ENCODE results near the gene NIPBL. TPM values are rescaled to one million over a fixed set of nuclear protein-coding genes. Genes with fewer than 3 reads are reported as not detected.

The NIPBL gene
- polyA plus RNA-seq, 1 of the 3 experiments (the other 2 are of a cell fraction), result 5.2 TPM

DNA sequence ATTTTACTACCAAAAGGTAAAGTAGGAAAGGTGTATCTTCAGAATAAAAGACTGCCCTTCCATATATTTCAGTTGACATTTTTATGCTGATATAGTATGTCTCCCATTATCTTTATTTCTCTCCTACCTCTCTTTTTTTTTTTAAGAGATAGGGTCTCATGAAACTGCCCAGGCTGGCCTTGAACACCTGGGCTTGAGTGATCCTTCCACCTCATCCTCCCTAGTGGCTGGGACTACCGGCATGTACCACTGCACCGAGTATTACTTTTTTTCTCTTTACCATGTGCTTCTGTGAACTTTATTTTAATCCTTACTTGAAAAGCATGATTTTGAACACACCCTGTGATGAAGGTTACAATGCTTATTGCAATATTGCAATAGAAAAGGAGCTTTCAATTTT is 42.7 kb downstream of the NIPBL start:
- TF ChIP-seq RFX5 (IDR thresholded peaks at IDR 0.05; ENCODE audit: low read length), result no peak
- no peak for TF ChIP-seq FOSL2 (IDR thresholded peaks at IDR 0.05; ENCODE audit: borderline replicate concordance, low read depth)
- no peak for TF ChIP-seq SIN3A (IDR thresholded peaks at IDR 0.05; ENCODE audit: borderline replicate concordance, low read depth, low read length)
- TF ChIP-seq TAF1 (IDR thresholded peaks at IDR 0.05; ENCODE audit: borderline replicate concordance, low read depth, low read length), result no peak
- no peak for TF ChIP-seq MXI1 (IDR thresholded peaks at IDR 0.05; ENCODE audit: low read depth, low read length)
- no peak for TF ChIP-seq ELF1 (IDR thresholded peaks at IDR 0.05)
- TF ChIP-seq RCOR1 (IDR thresholded peaks at IDR 0.05; ENCODE audit: low read length), result no peak
- no peak for TF ChIP-seq JUND (IDR thresholded peaks at IDR 0.05)
- TF ChIP-seq EP300 (IDR thresholded peaks at IDR 0.05; ENCODE audit: borderline replicate concordance in 1 of 2, low read depth in 1 of 2, low read length in 1 of 2), result no peak
- no peak for TF ChIP-seq RXRA (IDR thresholded peaks at IDR 0.05; ENCODE audit: borderline replicate concordance, low read depth)
- TF ChIP-seq, protein P1, sequence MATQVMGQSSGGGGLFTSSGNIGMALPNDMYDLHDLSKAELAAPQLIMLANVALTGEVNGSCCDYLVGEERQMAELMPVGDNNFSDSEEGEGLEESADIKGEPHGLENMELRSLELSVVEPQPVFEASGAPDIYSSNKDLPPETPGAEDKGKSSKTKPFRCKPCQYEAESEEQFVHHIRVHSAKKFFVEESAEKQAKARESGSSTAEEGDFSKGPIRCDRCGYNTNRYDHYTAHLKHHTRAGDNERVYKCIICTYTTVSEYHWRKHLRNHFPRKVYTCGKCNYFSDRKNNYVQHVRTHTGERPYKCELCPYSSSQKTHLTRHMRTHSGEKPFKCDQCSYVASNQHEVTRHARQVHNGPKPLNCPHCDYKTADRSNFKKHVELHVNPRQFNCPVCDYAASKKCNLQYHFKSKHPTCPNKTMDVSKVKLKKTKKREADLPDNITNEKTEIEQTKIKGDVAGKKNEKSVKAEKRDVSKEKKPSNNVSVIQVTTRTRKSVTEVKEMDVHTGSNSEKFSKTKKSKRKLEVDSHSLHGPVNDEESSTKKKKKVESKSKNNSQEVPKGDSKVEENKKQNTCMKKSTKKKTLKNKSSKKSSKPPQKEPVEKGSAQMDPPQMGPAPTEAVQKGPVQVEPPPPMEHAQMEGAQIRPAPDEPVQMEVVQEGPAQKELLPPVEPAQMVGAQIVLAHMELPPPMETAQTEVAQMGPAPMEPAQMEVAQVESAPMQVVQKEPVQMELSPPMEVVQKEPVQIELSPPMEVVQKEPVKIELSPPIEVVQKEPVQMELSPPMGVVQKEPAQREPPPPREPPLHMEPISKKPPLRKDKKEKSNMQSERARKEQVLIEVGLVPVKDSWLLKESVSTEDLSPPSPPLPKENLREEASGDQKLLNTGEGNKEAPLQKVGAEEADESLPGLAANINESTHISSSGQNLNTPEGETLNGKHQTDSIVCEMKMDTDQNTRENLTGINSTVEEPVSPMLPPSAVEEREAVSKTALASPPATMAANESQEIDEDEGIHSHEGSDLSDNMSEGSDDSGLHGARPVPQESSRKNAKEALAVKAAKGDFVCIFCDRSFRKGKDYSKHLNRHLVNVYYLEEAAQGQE (IDR thresholded peaks at IDR 0.05; ENCODE audit: low read depth, low read length), result no peak
- TF ChIP-seq FOXJ3 (CRISPR knock-in tag; IDR thresholded peaks at IDR 0.05), result no peak
- TF ChIP-seq TCF12 (IDR thresholded peaks at IDR 0.05), result no peak
- no peak for TF ChIP-seq GABPA (IDR thresholded peaks at IDR 0.05; ENCODE audit: low read depth)
- no peak for TF ChIP-seq FOXM1 (IDR thresholded peaks at IDR 0.05; ENCODE audit: low read depth)
- no peak for TF ChIP-seq TEAD4 (IDR thresholded peaks at IDR 0.05; ENCODE audit: borderline replicate concordance, insufficient read depth)
- TF ChIP-seq, protein P2, sequence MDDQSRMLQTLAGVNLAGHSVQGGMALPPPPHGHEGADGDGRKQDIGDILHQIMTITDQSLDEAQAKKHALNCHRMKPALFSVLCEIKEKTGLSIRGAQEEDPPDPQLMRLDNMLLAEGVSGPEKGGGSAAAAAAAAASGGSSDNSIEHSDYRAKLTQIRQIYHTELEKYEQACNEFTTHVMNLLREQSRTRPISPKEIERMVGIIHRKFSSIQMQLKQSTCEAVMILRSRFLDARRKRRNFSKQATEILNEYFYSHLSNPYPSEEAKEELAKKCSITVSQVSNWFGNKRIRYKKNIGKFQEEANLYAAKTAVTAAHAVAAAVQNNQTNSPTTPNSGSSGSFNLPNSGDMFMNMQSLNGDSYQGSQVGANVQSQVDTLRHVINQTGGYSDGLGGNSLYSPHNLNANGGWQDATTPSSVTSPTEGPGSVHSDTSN (IDR thresholded peaks at IDR 0.05), result no peak
- TF ChIP-seq, protein P3, sequence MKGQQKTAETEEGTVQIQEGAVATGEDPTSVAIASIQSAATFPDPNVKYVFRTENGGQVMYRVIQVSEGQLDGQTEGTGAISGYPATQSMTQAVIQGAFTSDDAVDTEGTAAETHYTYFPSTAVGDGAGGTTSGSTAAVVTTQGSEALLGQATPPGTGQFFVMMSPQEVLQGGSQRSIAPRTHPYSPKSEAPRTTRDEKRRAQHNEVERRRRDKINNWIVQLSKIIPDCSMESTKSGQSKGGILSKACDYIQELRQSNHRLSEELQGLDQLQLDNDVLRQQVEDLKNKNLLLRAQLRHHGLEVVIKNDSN (IDR thresholded peaks at IDR 0.05; ENCODE audit: borderline replicate concordance, low read depth), result no peak
- TF ChIP-seq, protein P4, sequence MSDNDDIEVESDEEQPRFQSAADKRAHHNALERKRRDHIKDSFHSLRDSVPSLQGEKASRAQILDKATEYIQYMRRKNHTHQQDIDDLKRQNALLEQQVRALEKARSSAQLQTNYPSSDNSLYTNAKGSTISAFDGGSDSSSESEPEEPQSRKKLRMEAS (IDR thresholded peaks at IDR 0.05; ENCODE audit: low read depth), result no peak
- Histone ChIP-seq H3K9me2 (peaks cover 5% of the 10 kb centered on the region; the same call in 1 of the 2 replicates), H3K4me3 (ENCODE audit: low read depth in 2 of 2, low read length in 1 of 2) (no peak overlapping the region), H4K20me1 (ENCODE audit: insufficient read depth) (peaks cover 83% of the 10 kb centered on the region), H2AFZ (ENCODE audit: low read depth) (no peak overlapping the region), H3F3A (replicated peaks; ENCODE audit: insufficient read depth) (peaks cover 19% of the 10 kb centered on the region), H3K4me2 (no peak overlapping the region), H3K27me3 (ENCODE audit: insufficient read depth) (no peaks in the 10 kb centered on the region), H3K9me3 (no peaks in the 10 kb centered on the region), H3K79me2 (ENCODE audit: insufficient read depth) (peaks cover 93% of the 10 kb centered on the region), H3K36me3 (replicated peaks in 1 of 2; ENCODE audit: control insufficient read depth in 1 of 2, insufficient read depth in 2 of 2, low read length in 1 of 2) (peaks cover 0 to 3% of the 10 kb centered on the region in 2 experiments), H3K9ac (no peak overlapping the region), H3K27ac (ENCODE audit: low read depth in 2 of 2, low read length in 1 of 2) (no peak overlapping the region), H3K4me1 (ENCODE audit: control insufficient read depth in 1 of 2, insufficient read depth in 2 of 2, low read depth in 1 of 2, low read length in 1 of 2) (no peaks in the 10 kb centered on the region; a peak in 1 of 4 replicates)
- no peak for DNase-seq
- WGBS (ENCODE audit: low lambda C conversion rate), result 93% methylated on average over 2 of the region's 2 CpGs
- ChIA-PET CTCF (no interaction called here), POLR2A (no interaction called here)

All from SK-N-SH (cell line).